H9 (cell line): ENCODE data around the gene PHTF1. TPM values are rescaled to one million over a fixed set of nuclear protein-coding genes. Genes with fewer than 3 reads are reported as not detected.

Source experiments
- DNase-seq: peaks from one replicate; pipeline ENCODE4 v3.0.0-alpha.2; 2017
- H2AFZ ChIP-seq: one replicate; pipeline ENCODE4 v1.6.1; 2013; ENCODE audit warnings: mild to moderate bottlenecking, low read length, control low read depth, moderate library complexity
- H2AK5ac ChIP-seq: 2 replicates; pipeline ENCODE4 v1.6.1; 2013; ENCODE audit warnings: low read length, control low read depth, mixed read lengths; ENCODE audit not compliant: insufficient read length
- H2BK120ac ChIP-seq: one replicate; pipeline ENCODE4 v1.6.1; 2013; ENCODE audit warnings: low read depth, mild to moderate bottlenecking, low read length, control low read depth, inconsistent platforms; ENCODE audit not compliant: poor library complexity, severe bottlenecking
- H2BK12ac ChIP-seq: 2 replicates; pipeline ENCODE4 v1.6.1; 2013; ENCODE audit warnings: low read length, control low read depth, mixed read lengths, low read depth; ENCODE audit not compliant: insufficient read length
- H2BK15ac ChIP-seq: 2 replicates; pipeline ENCODE4 v1.6.1; 2013; ENCODE audit warnings: low read depth, low read length, control low read depth
- H2BK20ac ChIP-seq: one replicate; pipeline ENCODE4 v1.6.1; 2013; ENCODE audit warnings: low read depth, mild to moderate bottlenecking, low read length, control low read depth, inconsistent platforms; ENCODE audit not compliant: poor library complexity, severe bottlenecking
- H2BK5ac ChIP-seq: 2 replicates; pipeline ENCODE4 v1.6.1; 2013; ENCODE audit warnings: low read length, control low read depth, mixed read lengths; ENCODE audit not compliant: insufficient read length
- H3K14ac ChIP-seq: 2 replicates; pipeline ENCODE4 v1.6.1; 2013; ENCODE audit warnings: low read length, control low read depth; ENCODE audit not compliant: insufficient read depth
- H3K18ac ChIP-seq: 2 replicates; pipeline ENCODE4 v1.6.1; 2013; ENCODE audit warnings: low read depth, mild to moderate bottlenecking, mixed read lengths, low read length, control low read depth; ENCODE audit not compliant: insufficient read length
- H3K23ac ChIP-seq: 2 replicates; pipeline ENCODE4 v1.6.1; 2013; ENCODE audit warnings: low read length, control low read depth, mixed read lengths, low read depth; ENCODE audit not compliant: insufficient read length
- H3K23me2 ChIP-seq: 2 replicates; pipeline ENCODE4 v1.6.1; 2013; ENCODE audit warnings: low read depth, mild to moderate bottlenecking, mixed read lengths, low read length, control low read depth; ENCODE audit not compliant: insufficient read length, poor library complexity, severe bottlenecking
- H3K27ac ChIP-seq: 2 replicates; pipeline ENCODE4 v1.5.1; 2013; ENCODE audit warnings: low read length, control low read depth, mixed read lengths, low read depth; ENCODE audit not compliant: insufficient read length
- H3K27me3 ChIP-seq: 2 replicates; pipeline ENCODE4 v1.6.1; 2013; ENCODE audit warnings: low read length, control low read depth, inconsistent platforms; ENCODE audit not compliant: insufficient read depth
- H3K4ac ChIP-seq: 2 replicates; pipeline ENCODE4 v1.6.1; 2013; ENCODE audit warnings: low read depth, mild to moderate bottlenecking, control low read depth, inconsistent platforms, low read length, moderate library complexity
- H3K4me1 ChIP-seq: 2 replicates; pipeline ENCODE4 v1.6.1; 2013; ENCODE audit warnings: low read length, control low read depth, inconsistent platforms; ENCODE audit not compliant: insufficient read depth
- H3K4me2 ChIP-seq: 2 replicates; pipeline ENCODE4 v1.6.1; 2013; ENCODE audit warnings: low read length, control low read depth, mixed read lengths; ENCODE audit not compliant: insufficient read length, insufficient read depth
- H3K56ac ChIP-seq: 2 replicates; pipeline ENCODE4 v1.6.1; 2013; ENCODE audit warnings: low read depth, mild to moderate bottlenecking, mixed read lengths, low read length, control low read depth; ENCODE audit not compliant: insufficient read length
- H3K79me1 ChIP-seq: 2 replicates; pipeline ENCODE4 v1.6.1; 2013; ENCODE audit warnings: low read depth, mild to moderate bottlenecking, moderate library complexity, low read length, control low read depth, inconsistent platforms; ENCODE audit not compliant: insufficient read depth, poor library complexity, severe bottlenecking
- H3K79me2 ChIP-seq: 2 replicates; pipeline ENCODE4 v1.6.1; 2013; ENCODE audit warnings: low read length, control low read depth, inconsistent platforms; ENCODE audit not compliant: insufficient read depth
- H3K9ac ChIP-seq: 2 replicates; pipeline ENCODE4 v1.6.1; 2013; ENCODE audit warnings: low read length, control low read depth, mixed read lengths; ENCODE audit not compliant: insufficient read length; ENCODE audit errors: extremely low read depth
- H3K9me3 ChIP-seq: one replicate; pipeline ENCODE4 v1.6.1; 2013; ENCODE audit warnings: low read depth, low read length, inconsistent platforms; ENCODE audit not compliant: control insufficient read depth
- H3T11ph ChIP-seq: one replicate; pipeline ENCODE4 v1.6.1; 2013; ENCODE audit warnings: mild to moderate bottlenecking, low read length, control low read depth, inconsistent platforms
- H4K20me1 ChIP-seq: one replicate; pipeline ENCODE4 v1.6.1; 2013; ENCODE audit not compliant: control insufficient read depth, insufficient read length, insufficient read depth
- H4K5ac ChIP-seq: 2 replicates; pipeline ENCODE4 v1.6.1; 2013; ENCODE audit warnings: low read depth, mild to moderate bottlenecking, mixed read lengths, low read length, control low read depth; ENCODE audit not compliant: insufficient read length
- H4K8ac ChIP-seq: replicated peaks from 2 replicates; pipeline ENCODE4 v1.6.1; 2013; ENCODE audit warnings: low read length, control low read depth, mixed read lengths, low read depth; ENCODE audit not compliant: insufficient read length
- H4K91ac ChIP-seq: 2 replicates; pipeline ENCODE4 v1.6.1; 2013; ENCODE audit warnings: low read depth, mild to moderate bottlenecking, moderate library complexity, mixed read lengths, low read length, control low read depth; ENCODE audit not compliant: insufficient read length
- H3K27ac Mint-ChIP-seq, 3 experiments: 2 replicates in 2 of 3; 3 replicates in 1 of 3; pipeline ENCODE4 v1.8.0; 2020 to 2021; ENCODE audit warnings: mixed read lengths in 3 of 3, mild to moderate bottlenecking in 1 of 3, moderate library complexity in 1 of 3
- H3K27me3 Mint-ChIP-seq: 2 replicates; pipeline ENCODE4 v1.8.0; 2021; ENCODE audit warnings: low read depth, mild to moderate bottlenecking, moderate library complexity, mixed read lengths
- H3K36me3 Mint-ChIP-seq, 3 experiments: 2 replicates in 2 of 3; 3 replicates in 1 of 3; pipeline ENCODE4 v1.8.0; 2020 to 2021; ENCODE audit warnings: low read depth in 3 of 3, mixed read lengths in 3 of 3; ENCODE audit not compliant: insufficient read depth in 1 of 3
- H3K4me1 Mint-ChIP-seq, 2 experiments: 2 replicates each; pipeline ENCODE4 v1.8.0; 2020; ENCODE audit warnings: mixed read lengths in 2 of 2
- H3K4me3 Mint-ChIP-seq, 2 experiments: 2 replicates in 1 of 2; 3 replicates in 1 of 2; pipeline ENCODE4 v1.8.0; 2020 to 2021; ENCODE audit warnings: mild to moderate bottlenecking in 2 of 2, mixed read lengths in 2 of 2, moderate library complexity in 1 of 2
- H3K9me3 Mint-ChIP-seq, 2 experiments: 2 replicates in 1 of 2; 3 replicates in 1 of 2; pipeline ENCODE4 v1.8.0; 2020; ENCODE audit warnings: mild to moderate bottlenecking in 2 of 2, mixed read lengths in 2 of 2, moderate library complexity in 1 of 2
- WGBS: extraction: QIAGEN DNeasy Blood & Tissue Kit; methylation state at CpG from one replicate; pipeline ENCODE4 v1.1.7; 2013; ENCODE audit warnings: missing lambda C conversion rate, low lambda C conversion rate, mixed read lengths; ENCODE audit not compliant: insufficient read length; ENCODE audit errors: extremely low coverage; 5-methylcytosine and 5-hydroxymethylcytosine counted together
- total RNA-seq: library from RNA; stranded (reverse); gene quantifications from 2 replicates; pipeline ENCODE4 v1.2.1, GENCODE V29; 2021
- TF ChIP-seq, protein P1 (sequence below): fragments of 200-600 bp; sonication (generic); conservative IDR thresholded peaks from 3 replicates; pipeline ENCODE4 v1.8.0; 2021; ENCODE audit warnings: antibody characterized with exemption, mild to moderate bottlenecking

The PHTF1 gene
- total RNA-seq, 1 experiment from 2014 or later: 28.4 TPM

DNA sequence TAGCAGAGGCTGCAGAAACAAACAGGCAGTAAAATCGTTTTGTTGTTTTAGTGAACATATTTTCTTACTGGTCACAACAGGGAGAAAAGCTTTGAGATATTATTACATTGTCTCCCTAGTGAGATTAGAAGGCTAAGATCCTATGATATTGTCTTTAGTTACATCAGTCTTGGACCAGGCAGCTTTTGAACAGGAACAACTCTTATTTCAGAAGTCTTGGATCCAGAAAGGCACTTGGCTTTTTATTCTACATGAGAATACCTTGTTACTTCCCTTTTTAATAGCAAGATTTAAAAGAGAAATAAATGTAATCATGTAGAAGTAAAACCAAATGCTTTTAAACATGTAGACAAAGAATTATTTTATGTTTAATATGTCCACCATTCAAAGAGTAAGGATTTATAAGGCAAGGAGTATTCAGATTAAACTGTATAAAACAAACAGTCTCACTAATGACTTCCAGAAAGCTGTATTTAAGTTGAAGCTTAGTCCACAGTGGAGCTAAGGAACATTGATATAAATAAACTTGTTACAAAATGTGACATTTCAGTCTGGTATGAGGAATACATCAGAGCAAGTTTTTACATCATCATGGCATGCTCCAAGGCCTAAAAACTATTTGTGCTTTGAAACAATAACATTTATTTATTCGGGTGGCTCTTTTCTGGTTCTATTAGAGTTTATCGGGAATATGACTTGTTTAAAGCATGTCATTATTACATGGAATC lies 72.2 kb downstream of the PHTF1 start:
- Histone ChIP-seq H3K18ac (no peak overlapping the region), H3K4me1 (no peaks in the 10 kb centered on the region), H3K9ac (no peak overlapping the region), H2BK5ac (no peak overlapping the region), H3K27ac (no peak overlapping the region), H2BK12ac (no peak overlapping the region), H3K23me2 (no peaks in the 10 kb centered on the region), H3K56ac (no peak overlapping the region), H4K8ac (no peak overlapping the region), H3K79me1 (no peaks in the 10 kb centered on the region), H3K9me3 (no peaks in the 10 kb centered on the region), H4K5ac (no peak overlapping the region), H3K4ac (no peak overlapping the region), H3K23ac (no peak overlapping the region), H4K20me1 (no peaks in the 10 kb centered on the region), H3K79me2 (no peaks in the 10 kb centered on the region), H3K4me2 (no peak overlapping the region), H4K91ac (no peak overlapping the region), H2BK20ac (no peak overlapping the region), H2BK120ac (no peak overlapping the region), H2AFZ (no peak overlapping the region), H3K14ac (no peak overlapping the region), H3K27me3 (no peaks in the 10 kb centered on the region), H2AK5ac (no peak overlapping the region), H3T11ph (no peak overlapping the region), H2BK15ac (no peak overlapping the region)
- WGBS: no CpG with 5 or more reads among the region's 3 CpGs
- Mint-ChIP-seq H3K36me3 (peaks cover 14 to 25% (median 23%) of the 10 kb centered on the region in 3 experiments), H3K9me3 (peaks cover 7 to 8% of the 10 kb centered on the region in 2 experiments), H3K4me1 (peaks cover under 1 to 2% of the 10 kb centered on the region in 2 experiments; a peak in 3 of 4 replicates), H3K27me3 (no peaks in the 10 kb centered on the region), H3K27ac (no peak overlapping the region), H3K4me3 (no peak overlapping the region)
- TF ChIP-seq, protein P1, sequence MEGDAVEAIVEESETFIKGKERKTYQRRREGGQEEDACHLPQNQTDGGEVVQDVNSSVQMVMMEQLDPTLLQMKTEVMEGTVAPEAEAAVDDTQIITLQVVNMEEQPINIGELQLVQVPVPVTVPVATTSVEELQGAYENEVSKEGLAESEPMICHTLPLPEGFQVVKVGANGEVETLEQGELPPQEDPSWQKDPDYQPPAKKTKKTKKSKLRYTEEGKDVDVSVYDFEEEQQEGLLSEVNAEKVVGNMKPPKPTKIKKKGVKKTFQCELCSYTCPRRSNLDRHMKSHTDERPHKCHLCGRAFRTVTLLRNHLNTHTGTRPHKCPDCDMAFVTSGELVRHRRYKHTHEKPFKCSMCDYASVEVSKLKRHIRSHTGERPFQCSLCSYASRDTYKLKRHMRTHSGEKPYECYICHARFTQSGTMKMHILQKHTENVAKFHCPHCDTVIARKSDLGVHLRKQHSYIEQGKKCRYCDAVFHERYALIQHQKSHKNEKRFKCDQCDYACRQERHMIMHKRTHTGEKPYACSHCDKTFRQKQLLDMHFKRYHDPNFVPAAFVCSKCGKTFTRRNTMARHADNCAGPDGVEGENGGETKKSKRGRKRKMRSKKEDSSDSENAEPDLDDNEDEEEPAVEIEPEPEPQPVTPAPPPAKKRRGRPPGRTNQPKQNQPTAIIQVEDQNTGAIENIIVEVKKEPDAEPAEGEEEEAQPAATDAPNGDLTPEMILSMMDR: no peak
- DNase-seq: no peak
